GM18498 (cell line): Measurements from ENCODE around the gene IL4R.
"Not testable (repeated sequence)": the region's sequence is repeated elsewhere in the genome, so short reads cannot be mapped to it uniquely, and the experiment has no call there.

Experiments used
- ATAC-seq: cut with Tn5 transposase; IDR thresholded peaks from one replicate; pipeline ENCODE4 v1.9.1; 2021; ENCODE audit warnings: mild to moderate bottlenecking, moderate library complexity; ENCODE audit not compliant: unreplicated experiment

Gene IL4R

DNA sequence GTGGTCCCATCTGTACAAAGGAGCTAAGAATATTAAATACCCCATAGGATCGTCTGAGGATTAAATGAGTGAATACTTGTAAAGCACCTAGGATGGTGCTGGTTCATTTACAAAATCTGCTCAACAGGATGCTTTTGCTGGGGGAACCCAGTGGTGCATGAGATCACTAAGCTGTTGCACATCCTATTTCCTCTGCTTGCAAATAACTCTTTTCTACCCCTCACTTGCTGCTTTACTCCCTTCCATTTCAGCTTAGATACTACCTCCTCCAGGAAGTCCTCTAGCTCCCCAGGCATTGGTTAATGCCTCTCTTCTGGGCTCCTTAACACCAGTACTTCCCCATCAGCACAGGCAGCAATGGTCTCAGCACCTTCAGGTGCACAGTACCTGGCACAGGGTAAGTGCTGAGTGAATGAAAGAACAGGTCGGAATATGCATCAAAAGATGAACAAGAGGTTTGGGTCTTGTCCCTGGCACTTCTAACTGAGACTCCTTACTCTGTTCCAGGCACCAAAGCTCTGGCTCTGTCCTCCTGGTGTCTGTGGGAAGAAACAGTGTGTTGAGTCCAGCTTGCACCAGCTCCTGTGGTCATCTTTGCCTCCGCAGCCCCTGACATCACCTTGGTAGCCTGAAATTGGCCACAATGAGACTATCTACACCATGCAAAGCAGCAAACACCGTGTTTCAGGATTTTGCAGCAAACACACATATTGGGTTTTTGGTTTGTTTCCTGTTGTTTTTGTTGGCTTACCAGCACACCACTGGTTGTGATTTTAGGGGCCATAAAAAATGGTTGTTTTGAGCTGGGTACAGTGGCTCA lies 64.1 kb downstream of the IL4R start:
- ATAC-seq: no peak

DNA sequence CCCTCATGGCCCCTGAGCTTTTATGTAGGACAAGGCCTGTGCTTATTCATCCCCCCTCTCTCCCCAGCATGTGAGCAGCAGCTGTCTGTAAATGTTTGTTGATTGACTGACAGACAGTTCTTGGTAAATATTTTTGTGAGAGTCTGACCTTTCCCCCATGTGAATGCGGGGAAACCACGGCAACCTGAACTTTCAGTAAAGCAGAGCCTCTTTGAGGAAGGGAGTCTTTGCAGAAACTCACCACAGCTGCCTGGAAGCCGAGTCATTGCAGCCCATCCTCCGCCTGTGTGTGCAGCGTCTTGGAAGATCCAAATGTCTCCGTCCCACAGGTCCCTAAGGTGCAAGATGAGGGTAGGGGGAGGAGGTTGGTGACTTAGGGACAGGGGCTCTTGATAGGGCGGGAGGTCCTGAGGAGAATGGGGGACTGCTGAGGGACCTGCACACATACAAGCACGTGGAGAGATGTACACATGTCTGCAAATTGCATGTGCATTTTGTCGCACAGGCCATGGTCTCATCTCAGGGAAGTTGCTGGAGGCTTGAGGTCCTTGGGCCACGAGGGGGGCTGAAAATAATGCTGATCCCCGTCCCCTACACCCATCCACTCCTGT lies 65.2 kb downstream of the IL4R start:
- ATAC-seq: no peak

DNA sequence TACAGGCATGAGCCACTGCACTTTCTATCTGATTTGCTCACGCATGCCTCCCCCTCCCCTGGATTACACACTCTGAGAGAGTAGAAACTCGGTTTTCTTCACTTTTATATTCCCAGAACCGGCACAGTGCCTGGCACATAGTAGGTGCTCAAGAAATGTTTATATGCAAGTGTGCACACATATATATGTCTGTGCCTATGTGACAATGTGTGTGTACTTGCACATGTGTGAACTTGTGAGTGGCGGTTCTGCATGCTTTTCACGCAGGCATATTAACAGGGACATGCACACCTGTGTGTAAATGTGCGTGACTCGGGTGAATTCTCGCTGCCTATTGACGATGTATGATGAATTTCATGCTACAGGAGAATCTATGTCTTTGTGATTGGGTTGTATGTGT lies 66.1 kb downstream of the IL4R start:
- ATAC-seq: no peak

DNA sequence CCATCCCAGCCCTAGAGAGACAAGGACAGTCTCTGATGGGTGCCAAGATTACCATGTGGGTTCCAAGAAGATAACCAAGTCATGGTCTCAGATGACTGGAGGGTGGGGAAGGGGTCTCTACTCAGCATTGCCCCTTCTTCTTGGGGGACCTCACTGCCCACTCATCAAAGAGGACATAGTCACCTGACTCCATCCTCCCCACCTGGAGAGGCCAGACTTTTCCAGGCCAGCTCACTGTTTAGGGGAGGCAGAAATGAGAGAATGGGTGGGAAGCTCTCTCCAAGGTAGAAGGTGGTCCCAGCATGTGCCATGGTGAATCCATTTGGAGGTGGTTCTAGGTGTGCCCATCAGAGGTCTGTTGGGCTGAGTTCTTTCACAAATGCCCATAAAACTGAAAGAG lies 67.5 kb downstream of the IL4R start:
- ATAC-seq: no peak

DNA sequence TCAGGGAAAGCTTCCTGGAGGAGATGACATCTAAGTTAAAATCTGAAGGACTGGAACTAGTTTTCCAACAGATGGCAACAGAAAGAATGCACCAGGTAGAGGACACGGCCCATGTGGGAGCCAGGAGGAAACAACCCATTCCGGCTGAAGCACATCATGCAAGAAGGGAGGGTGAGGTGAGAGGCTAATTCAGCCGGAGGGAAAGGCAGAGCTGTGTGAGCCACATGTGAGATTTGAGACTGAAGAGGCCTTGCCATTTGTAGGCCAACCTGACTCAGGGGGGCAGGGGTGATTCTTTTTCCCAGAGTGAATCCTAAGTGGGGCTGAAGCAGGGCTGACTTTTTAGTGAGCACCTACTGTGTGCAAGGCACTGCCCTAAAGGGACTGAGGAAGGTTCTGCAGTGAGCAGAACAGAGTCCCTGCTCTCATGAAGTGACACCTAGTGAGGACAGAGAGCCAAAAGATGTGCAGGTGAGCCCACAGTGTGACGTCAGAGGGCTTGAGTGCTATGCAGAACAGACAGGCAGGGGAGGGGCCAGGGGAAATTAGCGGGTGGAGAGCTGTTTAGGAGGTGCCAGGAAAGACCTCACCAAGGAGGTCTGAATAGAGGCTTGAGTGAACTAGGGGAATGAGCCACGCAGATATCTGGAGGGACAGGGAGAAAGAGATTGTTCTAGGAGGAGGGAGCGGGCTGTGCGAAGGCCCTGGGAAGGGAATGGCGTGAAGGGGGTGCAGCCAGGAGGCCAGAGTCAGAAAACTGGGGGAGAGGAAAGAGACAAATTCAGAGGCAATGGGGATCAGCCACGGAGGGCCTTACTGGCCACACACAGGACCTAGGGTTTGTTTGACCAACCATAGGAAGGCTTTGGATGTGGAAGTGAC lies 68.4 kb downstream of the IL4R start:
- no peak for ATAC-seq

DNA sequence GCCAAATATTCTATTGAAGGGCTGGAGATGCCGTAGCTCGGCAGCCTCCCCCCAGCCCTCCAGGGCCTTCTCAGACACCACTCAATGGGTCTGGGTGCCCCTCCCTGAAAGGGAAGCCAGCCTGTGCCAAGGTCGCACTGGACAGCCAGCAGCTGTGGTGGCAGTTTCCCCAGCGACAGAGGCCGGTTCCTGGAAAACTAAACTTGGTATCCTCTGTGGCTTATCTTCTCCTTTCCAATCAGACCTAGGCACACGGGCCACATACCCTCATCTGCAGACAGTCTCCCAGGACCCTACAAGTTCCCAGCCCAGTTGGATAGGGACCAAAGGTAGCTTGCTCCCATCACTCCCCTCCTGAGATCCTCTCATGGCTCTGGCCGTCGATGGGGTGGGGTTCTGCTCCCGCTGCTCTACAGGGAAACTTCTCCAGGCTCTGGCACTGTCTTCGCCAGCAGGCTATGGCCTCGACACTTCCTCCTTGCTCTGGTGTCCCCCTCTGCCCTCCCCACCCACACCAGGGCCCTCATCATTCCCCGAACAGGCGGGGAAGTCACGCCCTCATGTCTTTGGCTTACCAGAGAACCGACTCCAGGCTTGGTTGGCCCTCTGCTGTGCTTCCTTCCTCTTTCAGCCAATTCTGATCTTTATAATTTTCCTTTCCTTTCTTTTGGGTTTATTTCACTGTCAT lies 69.9 kb downstream of the IL4R start:
- no peak for ATAC-seq

DNA sequence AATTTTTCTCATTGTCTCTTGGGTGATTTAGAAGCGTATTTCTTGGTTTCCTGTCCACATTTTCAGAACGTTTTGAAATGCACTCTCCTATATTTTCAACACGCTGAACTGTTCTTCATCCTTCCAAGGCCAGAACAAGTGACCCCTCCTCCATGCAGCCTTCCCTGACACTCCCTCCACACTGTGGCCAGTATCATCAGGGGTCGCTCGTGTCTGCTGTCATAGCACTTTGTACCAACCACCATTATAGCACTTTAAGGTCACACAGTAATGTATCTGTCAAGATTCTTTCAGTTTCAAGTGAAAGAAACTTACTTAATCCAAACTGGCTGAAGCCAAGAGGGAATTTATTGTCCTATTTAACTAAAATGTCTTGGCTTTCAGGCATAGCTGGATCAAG lies 70.7 kb downstream of the IL4R start:
- ATAC-seq: no peak

DNA sequence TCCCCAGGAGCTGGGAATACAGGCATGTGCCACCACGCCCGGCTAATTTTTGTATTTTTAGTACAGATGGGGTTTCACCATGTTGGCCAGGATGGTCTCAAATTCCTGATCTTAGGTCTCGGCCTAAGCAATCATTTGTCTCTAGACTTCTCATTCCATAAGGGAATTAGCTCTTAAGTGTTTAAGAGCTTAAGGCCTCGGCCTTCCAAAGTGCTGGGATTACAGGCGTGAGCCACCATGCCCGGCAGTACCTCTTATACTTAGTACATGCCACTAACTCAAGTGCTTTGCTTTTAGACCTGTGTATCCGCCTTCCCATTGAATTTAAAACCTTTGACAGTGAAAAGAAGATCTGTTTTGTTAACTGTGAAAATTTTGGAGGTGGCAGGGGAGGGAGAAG lies 71.6 kb downstream of the IL4R start:
- ATAC-seq: no peak

DNA sequence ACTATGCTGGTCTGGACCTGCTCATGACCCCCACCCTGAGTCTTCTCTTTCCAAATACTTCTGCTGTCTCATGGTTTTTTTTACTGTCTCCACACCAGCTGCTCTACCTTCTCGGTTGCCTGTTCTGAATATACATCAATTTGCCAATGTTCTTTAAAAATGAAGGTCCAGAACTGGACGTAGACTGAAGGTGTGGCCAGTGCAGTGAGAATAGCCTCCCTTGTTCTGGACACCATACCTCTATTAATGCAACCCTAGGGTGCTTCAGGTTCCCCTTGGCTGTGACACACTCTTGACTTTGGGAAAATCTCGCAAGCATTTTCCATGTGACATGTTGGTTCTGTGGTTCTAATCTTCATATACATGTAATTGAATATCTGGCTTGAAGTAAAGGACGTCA lies 72.9 kb downstream of the IL4R start:
- ATAC-seq: no peak

DNA sequence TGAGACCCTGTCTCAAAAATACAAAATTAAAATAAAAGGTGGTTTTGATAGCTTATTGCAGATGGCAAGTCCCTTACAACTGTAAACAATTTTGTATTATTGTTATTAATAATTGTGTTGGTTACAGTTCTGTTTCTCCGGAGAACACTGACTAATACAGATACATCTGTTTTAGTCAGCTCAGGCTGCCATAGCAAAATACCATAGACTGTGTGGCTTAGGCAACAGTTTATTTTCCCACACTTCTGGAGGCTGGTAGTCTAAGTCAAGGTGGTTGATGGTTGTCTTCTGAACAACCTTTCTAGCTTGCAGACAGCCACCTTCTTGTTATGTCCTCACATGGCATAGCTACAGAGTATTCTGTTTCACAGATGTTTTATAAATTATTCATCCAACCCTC lies 74.0 kb downstream of the IL4R start:
- peak; percentile 77 for ATAC-seq

DNA sequence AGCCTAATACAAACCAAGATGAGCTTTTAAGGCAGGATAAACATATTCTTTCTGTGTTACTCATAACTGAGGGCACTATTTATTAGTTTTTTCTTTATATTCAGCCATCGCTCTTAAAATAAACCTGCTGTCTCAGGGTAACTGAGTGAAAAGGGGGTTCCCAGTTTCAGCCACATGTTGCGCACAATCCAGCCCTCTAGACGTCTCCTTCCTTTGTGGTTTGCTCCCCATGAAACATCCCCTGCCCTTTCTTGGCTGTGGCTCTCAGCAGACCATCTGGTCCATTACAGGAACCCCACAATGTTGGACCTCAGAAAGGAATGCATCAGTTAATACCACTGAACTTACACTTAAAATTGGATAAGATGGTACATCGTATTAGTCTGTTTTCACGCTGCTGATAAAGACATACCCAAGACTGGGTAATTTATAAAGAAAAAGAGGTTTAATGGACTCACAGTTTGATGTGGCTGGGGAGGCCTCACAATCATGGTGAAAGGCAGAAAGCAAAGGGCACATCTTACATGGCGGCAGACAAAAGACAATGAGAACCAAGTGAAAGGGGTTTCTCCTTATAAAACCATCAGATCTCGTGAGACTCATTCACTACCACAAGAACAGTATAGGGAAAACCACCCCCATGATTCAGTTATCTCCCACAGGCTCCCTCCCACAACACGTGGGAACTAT lies 75.6 kb downstream of the IL4R start:
- no peak for ATAC-seq

DNA sequence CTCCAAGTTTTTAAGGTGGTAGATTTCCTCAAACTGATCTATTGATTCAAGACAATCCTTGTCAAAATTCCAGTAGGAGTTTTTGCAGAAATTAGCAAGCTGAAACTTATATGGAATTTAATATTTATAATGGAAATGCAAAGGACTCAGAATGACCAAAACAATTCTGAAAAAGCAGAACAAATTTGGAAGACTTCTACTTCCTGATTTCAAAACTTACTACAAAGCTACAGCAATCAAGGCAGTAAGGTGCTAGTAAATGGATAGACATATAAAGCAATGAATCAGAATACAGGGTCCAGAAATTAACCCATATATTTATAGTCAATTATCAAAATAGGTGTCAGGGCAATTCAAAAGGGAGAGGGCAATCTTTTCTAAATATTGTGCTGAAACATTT lies 76.4 kb downstream of the IL4R start:
- no peak for ATAC-seq

DNA sequence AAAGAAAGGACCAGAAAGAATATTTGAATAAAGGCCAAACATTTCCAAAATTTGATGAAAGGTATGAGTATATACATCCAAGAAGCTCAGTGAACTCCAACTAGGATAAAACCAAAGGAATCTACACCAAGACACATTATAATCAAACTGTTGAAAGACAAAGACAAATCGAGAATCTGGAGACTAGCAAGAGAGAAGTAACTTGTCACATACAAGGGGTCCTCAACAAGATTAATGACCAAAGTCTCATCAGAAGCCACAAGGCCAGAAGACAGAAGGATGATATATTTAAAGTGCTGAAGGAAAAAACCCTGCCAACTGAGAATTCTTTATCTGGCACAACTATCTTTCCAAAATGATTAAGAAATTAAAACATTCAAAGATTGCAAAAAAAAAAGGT lies 78.9 kb downstream of the IL4R start:
- ATAC-seq: no peak

DNA sequence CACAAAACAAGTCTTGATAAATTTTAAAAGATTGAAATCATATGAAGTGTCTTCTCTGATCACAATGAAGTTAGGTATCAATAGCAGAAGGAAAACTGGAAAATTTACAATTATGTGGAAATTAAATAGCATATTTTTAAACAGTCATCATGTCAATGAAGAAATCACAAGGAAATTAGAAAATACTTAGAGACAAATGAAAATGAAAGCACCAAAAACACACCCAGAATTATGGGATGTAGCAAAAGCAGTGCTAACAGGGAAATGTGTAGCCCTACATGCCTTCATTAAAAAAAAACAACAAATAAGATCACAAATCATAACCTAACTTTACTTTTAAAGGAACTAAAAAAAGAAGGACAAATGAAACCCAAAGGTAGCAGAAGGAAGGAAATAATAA lies 80.7 kb downstream of the IL4R start:
- ATAC-seq: no peak

DNA sequence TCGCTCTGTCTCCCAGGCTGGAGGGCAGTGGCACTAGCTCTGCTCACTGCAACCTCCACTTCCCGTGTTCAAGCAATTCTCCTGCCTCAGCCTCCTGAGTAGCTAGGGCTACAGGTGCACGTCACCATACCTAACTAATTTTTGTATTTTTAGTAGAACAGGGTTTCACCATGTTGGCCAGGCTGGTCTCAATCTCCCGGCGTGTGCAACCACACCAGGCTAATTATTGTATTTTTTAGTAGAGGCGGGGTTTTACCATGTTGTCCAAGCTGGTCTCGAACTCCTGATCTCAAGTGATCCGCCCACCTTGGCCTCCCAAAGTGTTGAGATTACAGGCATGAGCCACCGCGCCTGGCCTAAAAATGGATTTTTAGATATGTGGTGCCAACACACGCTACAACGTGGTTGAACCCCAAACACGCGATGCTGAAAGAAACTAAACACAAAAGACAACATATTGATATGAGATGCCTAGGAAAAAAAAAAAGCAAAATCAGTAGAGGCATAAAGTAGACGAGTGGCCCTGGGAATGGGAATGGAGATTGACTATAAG lies 84.6 kb downstream of the IL4R start:
- not testable (repeated sequence) for ATAC-seq

DNA sequence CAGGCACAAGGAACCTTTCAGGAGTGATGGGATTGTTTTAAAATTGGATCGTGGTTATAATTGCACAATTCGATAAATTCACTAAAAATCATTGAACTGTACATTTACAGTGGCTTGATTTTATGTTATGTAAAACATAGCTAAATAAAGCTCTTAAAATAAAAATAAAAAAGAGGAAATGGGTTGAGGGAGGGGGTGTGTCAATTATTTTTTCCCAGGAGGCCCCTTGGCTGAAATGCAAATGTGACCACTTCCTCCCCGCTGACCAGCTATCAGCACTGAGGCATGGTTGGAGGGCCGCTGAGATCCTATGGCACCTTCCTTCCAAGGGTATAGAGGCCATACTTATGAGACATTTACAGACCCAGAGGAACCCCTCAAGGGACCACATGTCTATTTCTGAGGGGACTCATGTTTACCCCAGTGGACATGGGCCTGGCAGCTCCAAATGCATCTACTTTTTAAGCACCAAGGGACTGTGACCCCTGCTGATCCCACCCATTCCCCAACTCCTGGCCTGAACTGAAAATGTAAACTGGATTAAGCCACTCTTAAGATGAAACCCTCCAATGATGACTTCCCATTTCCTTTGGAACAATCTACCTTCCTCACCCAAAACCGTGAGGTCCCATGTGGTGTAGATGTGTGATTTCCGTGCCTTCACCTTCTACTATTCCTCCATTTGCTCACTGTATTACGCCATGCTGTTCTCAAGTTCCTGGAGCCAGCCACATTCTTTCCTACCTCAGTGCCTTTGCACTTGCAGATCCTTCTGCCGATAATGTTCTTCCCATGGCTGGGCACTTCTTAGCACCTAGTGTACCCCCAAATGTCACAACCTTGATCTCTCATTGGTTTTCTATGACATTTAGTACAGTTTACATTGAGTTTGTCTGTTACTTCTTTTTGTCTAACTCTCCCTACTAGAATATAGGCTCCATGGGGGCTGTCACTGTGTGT lies 85.4 kb downstream of the IL4R start:
- peak; percentile 36 for ATAC-seq

DNA sequence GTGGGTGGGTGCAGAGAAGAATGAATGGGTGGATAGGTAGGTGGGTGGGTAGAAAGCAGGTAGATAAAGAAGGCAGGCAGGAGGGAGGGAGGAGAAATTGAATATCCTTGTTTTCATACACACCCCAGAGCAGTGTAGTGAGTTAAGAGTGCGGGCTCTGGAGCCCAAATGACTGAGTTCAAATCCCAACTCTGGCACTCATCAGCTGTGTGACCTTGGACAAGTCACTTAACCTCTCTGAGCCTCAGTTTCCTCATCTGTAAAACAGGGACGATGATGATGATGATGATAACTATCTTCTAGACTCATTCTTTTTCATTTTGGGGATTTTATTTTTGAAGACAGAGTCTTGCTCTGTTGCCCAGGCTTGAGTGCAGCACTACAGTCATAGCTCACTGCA lies 86.2 kb downstream of the IL4R start:
- no peak for ATAC-seq

DNA sequence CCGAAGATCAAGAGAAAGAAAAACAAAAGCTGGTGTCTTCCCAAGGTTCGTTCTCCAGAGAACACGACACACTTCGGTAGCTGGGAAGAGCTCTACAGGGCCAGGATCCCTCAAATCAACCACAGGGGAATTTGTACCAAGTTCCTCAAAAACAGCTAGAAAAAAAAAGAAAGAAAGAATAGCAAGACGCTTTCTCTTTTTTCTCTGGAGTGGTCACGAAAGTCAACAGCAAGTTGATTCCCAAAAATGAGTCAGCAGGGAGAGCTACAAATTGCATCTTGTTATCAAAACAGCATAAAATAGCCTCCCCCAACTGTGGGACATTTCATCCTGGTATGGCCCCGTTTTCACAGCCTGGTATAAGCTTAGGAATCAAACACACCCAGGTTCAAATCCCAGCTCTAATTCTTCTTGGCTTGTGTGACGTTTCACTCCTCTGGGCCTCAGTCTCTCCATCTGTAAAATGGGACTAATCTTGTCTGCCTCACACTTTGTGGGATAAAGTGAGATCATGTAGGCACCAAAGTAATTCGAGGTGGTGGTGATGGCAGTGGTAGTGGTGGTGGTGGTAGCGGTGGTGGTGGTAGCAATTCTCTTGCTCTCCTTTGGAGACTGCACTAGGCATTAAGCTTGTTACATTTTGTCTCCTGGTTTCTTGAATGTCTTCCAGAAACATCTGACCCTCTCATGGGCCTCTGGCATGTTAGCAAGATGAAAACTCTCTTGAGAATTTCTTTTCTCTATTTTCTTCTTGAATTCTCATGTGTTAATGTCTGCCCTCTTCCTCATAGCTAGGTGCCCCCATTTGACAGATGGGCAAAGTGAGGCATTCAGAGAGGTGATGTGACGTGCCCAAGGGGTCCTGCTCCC lies 87.2 kb downstream of the IL4R start:
- no peak for ATAC-seq
